GM19023 (cell line): Measurements from ENCODE around the gene ARRDC4.
"Not testable (repeated sequence)": the region's sequence is repeated elsewhere in the genome, so short reads cannot be mapped to it uniquely, and the experiment has no call there.

ENCODE experiments used
- ATAC-seq: cut with Tn5 transposase; IDR thresholded peaks from one replicate; pipeline ENCODE4 v1.9.1; 2021; ENCODE audit warnings: mild to moderate bottlenecking, moderate library complexity; ENCODE audit not compliant: unreplicated experiment

Gene ARRDC4

DNA sequence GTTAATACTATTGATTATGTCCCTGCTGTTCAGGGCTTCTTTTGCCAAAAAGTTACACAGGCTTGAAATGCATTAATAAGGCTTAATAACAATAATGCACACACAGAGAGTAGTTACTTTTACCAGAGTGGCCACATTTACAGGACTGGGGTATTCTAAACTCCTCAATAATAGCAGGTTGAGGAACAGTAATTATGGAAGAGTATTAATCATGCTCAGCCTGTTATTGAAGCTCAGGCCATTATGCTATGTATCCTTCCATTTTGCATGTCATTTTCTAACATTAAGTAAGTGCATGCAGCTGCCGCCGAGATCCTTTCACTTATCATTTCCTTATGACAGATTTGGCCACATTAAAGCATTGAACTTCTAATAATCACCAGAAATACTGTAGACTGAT, 5.7 kb downstream of the ARRDC4 start:
- no peak for ATAC-seq

DNA sequence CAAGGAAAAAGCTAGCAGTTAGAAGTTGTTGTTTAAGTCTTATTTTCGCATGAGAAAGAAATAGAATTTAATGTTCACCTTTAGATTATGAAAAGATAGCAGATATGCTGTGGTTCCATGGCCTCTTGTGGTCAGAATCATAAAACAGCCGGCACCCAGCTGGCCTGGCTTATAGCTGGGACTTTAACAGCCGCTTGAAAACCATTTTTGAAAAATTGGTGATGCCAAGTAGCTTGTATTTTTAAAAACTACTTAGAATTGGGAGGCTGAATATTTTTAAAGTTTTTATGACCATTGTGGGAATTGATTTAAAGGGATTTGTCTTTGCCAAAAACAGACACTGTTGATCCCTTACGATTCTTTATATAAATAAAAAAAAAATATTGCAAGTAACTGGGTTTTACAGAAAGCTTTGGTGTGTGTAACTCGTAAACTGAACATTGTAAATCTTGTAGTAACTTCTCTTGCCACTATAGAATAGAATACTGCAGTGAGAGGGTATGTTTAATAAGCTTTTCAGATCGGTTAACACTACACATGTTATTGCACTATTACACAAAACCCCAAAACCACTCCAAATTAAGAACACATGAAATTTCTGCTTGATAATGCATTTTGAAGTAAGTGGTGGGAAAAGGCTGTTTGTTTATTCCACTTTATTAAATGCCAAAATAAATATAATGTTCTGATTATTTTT, 6.6 kb downstream of the ARRDC4 start:
- no peak for ATAC-seq

DNA sequence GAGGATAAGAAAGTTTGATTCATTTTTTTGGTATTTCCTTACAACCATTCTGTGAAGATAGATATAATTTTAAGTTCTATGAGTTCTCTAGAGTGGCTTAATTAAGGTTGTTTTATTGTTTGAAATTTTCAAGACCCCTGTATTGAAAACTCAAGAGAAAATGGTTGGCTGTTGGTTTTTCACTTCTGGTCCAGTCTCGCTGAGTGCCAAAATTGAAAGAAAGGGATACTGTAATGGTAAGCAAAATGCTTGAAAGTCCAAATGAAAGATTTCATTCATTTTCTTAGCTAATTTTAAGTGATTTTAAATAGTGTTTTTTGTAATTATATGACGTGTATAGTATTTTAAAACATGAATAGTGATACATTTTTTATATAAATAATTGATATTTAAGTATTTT, 7.4 kb downstream of the ARRDC4 start:
- no peak for ATAC-seq

DNA sequence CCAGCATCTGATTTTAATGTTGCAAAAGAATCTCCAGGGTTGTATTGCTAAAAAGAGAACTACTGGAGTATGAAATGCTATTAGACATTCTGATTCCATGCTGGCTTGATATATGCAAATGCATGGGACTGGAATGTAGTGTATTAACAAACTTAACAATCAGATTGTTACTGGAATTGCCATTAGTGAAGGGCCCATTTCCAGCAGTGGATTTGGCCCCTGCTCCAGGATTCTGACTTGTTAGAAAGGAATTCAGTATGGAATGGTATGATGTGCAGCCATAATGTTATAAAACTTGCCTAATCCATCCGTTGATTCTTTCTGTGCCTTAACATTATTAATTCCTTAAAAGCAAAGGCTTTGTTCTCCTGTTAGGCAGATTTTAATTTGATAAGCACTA, 7.9 kb downstream of the ARRDC4 start:
- no peak for ATAC-seq

DNA sequence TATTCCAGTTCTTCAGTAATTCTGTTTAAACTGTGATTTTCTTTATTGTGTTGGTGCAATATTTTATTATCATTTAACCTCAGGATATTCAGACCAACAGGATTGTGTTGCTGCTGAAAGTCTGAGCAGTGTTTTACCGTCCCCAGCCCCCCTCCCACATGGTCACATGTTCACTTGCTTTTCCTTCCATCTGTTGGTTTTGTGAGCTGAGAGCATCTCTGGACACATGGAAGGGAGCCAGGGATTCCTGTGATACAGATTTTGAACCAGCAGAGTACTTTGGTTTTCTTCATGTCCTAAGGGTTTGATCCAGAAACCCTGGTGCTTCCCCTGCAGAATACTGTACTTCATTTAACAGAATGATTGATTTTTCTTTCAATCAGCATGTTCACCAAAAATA, 11.9 kb downstream of the ARRDC4 start:
- no peak for ATAC-seq

DNA sequence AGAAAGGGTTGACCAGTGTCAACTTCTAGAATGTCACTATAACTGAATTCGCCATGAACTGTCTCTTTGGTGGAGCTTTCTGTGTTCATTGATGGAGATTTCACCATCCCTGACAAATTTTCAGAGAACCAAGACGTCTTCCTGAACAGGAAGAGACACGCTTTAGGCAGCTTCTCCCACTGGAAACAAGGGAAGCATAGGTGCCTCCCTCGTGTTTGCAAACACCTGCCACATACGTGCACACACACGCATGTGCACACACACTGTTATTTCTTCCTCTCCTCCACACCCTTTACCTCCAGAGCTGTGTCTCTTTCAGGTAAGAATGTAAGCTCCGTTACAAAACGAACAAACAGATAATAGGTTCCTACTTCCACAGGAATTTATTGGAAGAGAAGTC, 15.6 kb downstream of the ARRDC4 start:
- ATAC-seq, result no peak

DNA sequence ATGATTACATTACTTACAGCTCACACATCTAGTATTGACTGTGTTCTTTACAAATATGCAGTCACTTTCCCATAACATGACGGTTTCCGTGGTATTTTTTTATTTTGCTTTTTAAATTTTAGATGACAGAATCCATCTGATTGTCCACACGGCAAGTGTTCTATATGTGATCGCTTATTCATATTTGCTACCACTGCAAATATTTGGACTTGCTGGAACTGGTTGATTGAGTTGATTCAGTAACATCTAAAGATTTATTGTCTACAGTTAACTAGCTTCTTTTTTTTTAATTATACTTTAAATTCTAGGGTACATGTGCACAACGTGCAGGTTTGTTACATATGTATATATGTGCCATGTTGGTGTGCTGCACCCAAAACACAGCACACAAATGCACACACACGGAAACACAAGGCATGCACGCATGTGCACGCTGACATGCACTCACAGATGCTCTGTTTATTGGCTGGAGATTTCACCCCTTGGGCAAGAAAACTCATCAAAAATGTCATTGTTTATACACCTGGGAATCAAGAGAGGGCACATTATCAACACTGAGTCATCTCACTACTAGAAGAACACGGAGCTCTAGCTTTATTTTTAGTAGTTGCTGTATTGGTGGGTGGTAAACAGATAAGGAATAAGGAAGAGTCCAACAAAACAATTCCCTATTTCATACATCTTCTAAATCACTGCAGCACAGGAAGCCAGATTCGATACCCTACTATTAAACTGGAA, 16.4 kb downstream of the ARRDC4 start:
- ATAC-seq, result no peak

DNA sequence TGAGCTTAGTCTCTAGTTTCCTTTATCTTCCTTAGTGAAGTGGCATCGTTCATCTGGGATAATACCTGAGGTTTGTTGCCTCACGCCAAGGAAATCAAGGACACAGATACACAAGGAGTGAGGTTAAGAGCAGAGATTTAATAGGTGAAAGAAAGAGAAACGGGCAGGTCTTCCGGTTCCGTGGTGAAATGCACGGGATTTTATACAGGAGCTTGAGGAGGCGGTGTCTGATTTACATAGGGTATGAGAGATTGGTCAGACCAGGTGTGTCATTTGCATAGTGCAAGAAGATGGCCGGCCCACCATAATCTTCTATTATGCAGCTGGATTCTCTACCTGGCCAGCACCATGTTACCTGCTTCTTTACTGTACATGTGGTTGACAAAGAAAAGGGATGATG, 17.2 kb downstream of the ARRDC4 start:
- ATAC-seq, result no peak

DNA sequence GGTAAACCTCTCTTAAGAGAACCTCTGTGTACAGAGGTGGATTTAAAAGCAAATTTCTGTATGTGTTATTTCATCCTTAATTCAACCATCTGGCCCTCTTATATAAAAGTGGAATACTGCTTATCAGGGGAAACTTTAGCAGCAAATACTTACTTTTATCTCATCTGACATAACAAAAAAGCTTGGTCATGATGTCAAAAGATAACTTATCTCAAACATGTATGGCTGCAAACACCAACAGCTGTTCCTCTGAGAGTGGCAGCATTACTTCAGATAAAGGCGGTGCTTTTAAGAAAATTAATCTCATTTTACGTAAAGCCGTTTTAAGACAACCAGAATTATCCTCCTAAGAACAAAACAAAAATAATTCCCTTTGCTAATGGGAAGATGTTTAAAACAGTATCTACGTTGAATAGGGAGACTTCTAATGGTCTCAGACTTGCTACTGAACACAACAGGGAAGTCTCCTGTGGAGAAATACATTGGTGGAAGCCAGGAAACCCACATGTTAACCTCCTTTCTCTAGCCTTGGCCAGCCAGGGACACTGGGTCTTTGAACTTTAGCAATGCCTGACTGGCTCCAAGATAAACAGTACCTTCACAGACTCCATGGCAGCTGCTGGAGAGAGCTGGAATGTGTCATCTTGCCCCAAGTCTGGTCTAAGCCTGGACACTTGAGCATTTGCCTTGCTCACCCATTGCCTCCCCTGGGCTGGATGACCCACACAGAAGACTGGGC, 18.1 kb downstream of the ARRDC4 start:
- ATAC-seq, result no peak

DNA sequence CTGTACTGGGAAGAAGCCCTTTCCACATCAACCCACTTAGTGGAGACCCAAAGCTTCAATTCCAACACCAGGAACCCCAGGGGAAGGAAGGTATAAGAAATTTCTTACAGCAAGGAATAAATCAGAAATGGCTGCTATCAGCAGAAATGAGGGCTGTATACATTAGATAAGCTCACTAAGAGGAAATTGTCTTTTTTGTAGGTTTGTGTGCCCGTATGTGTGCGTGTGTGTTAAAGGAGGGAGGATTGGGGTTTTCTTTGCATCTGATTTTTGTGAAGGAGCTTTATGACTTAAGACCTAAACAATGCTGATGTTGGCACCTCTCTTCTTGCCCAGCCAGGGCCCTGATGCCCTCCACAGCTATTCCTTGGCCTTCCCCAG, 18.6 kb downstream of the ARRDC4 start:
- ATAC-seq, result no peak

DNA sequence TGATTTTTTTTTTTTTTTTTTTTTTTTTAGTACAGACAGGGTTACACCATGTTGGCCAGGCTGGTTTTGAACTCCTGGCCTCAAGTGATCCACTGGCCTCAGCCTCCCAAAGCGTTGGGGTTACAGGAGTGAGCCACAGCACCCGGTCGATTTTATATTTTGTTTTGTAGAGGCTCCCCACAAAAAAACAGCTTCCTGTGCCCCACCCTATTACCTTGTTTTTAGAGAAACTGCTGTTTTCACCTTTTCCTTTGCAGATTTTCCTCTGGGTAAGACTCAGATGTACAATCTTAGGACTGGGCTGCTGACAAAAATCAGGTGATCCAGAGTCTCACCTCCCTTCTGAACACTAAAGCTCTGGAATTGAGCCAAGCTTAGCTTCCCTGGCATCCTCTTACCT, 20.6 kb downstream of the ARRDC4 start:
- ATAC-seq, result no peak

DNA sequence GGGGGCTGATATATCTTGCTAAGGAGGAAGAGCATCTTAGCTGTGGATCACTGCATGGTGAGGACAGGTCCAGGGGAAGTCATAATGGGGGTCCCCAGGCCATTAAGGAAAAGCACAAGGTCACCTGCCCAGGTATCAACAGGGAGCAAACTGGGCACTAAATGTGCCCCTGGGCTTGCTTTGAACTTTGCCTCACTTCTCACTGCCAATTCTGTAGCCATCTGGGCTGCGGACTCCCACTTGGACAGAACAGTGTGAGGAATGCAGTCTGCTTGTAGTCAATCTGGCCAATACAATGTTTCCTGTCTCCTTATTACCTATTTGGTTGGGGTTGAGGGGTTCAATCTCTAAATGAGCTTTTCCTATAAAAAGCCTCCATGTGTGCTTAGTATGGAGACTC, 21.3 kb downstream of the ARRDC4 start:
- no peak for ATAC-seq

DNA sequence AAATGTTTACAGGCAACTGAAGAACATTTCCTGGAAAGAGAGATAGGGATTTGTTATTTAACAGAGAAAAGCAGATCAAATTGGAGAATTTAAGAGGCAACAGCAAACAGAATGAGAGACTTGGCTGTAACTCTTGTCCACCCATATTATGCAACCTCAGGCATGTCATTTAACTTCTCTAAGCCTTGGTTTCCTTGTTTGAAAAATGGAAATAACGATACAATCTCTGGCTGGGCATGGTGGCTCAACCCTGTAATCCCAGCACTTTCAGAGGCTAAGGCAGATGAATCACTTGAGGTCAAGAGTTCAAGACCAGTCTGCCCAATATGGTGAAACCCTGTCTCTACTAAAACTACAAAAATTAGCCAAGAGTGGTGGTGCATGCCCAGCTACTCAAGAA, 23.7 kb downstream of the ARRDC4 start:
- ATAC-seq, result no peak

DNA sequence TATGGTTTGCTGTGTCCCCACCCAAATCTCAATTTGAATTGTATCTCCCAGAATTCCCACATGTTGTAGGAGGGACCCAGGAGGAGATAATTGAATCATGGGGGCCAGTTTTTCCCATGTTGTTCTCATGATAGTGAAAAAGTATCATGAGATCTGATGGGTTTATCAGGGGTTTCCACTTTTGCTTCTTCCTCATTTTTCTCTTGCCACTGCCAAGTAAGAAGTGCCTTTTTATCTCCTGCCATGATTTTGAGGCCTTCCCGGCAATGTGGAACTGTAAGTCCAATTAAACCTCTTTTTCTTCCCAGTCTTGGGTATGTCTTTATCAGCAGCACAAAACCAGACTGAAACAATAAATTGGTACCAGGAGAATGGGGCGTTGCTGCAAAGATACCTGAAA, 25.5 kb downstream of the ARRDC4 start:
- not testable (repeated sequence) for ATAC-seq

DNA sequence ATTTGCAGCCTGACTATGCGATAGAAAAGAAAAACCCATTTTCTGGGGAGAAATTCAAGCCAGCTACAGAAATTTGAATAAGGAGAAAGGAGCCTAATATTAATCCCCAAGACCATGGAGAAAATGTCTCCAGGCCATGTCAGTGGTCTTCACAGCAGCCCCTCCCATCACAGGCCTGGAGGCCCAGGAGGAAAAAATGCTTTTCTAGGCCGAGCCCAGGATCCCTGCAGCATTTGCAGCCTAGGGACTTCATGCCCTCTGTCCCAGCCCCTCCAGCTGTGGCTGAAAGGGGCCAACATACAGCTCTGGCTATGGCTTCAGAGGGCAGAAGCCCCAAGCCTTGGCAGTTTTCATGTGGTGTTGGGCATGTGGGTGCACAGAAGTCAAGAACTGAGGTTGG, 26.3 kb downstream of the ARRDC4 start:
- ATAC-seq, result no peak

DNA sequence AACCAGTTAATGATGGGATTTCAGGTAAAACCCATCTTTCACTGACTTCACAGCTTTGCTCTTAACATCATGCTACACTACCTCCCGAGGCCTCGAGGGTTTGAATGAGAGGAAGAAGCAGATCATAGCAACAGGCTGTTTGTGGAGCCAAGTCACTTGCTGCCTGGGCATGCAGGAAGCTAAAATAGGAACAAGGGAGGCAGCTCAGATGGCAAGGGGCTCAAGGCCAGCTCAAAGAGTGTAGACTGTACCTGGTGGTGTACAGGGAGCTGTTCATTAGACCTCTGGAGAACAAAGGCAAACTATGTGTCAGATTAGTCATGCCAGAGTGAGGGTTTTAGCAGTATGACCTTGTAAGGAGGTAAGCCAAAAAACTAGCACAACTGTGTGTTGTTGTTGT, 28.8 kb downstream of the ARRDC4 start:
- no peak for ATAC-seq

DNA sequence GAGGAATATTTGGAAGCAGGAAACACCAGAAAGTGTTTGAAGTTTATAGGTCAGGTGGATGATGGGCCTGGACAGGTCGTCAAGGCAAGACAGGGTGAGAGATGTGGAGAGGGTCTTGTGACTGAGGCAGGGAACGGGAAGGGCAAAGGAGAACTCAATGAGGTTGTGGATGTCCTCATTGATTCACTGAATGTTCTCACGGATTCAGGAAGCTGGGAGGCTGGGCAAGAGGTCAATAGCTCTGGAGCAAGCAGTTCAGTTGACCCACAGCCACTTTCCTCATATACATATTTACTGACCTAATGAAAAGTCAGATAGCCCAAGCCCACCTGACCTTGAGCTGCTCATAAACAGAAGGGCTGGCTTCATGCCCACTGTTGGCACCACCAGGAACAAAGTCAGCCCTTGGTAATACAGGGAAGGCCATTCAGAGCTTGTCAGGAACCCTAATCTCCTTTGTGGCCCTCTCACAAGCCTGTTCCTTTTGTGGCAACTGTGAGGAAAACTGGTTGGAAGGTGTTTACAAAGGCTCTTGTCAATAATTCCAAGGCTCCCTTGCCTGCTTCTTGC, 31.6 kb downstream of the ARRDC4 start:
- ATAC-seq, result no peak

DNA sequence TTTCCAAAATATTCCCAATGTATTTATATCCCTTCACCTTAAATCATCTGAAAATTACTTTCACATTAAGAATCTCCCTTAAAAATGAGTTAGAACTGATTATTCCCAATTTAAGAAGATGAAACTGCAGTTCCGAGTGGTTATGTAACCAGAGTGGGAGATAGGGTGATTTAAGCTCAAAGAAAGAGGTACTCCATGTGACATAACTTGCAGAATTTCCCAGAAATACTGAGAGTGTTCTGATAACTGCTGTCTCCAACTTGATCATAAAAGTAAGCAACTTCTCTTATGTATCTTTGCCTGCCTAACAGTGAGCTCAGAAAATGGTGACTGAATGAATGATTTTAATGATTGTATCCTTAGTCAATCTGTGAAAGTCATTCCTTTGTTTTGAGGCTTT, 32.3 kb downstream of the ARRDC4 start:
- ATAC-seq, result no peak

DNA sequence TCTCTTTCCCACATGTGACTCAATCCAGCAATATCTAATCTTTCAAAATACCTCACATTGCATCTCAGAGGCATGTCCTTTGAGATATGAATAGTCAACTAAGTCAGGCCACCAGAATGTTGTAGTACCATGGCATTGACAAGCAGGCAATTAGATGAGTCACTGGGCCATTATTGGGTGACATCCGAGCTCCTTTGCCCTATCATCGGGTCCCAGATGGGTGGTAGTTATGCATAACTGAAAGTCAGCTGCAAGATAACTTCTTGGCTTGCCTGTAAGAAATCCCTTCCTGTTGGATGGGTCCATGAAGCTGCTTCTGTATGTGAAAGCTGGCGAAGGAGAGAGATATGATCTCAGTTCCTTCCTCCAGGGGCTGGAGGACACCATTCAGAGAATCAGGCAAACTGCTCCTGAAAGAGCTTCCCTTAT, 32.8 kb downstream of the ARRDC4 start:
- no peak for ATAC-seq

DNA sequence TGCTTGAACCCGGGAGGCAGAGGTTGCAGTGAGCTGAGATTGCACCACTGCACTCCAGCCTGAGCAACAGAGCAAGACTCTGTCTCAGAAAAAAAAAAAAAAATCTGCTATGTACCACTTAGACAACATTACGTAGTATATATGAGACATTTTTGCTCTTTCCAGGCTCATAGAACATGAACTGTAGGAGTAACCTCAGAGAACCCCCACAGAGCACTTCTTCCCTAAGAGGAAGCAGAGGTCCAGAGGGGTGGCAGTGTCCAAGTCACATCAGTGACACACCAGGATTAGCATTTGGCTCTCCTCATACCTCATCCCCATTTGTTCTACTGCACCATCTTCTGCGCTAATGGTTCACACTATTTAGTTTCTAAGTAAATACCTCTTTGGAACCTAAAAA, 33.7 kb downstream of the ARRDC4 start:
- no peak for ATAC-seq

DNA sequence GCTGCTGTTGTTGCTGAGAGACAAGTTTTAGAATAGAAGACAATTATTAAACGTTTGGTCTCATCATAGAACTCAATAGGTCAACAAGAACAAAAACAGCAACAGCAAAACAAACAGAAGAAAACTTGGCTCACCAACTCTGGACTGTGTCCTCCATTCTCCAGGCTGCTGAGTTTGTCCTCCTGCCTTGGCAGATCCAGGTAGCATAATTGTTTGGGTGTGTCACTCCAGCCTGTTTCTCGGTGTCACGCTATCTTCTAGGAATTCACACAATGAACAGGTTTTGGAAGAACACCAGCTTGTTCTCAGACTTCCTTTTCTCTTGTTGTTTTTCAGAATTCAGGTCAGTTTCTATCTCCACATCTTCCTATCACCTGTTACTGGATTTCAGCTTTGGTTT, 34.7 kb downstream of the ARRDC4 start:
- ATAC-seq, result no peak
